GM12878 (cell line): ENCODE data around the gene LAMB1.

ENCODE experiments used
- CREM ChIP-seq: IDR thresholded peaks from 2 replicates; pipeline ENCODE4 v1.6.1; 2014; ENCODE audit warnings: antibody characterized with exemption, low read depth
- CTCF ChIP-seq, 3 experiments: IDR thresholded peaks in 2 of 3; conservative IDR thresholded peaks in 1 of 3; 2 replicates each; pipeline ENCODE4 v1.5.1; 2011; ENCODE audit warnings: low read depth in 3 of 3, low read length in 3 of 3, mild to moderate bottlenecking in 3 of 3, control low read depth in 2 of 3, moderate library complexity in 2 of 3, inconsistent platforms in 1 of 3, mixed read lengths in 1 of 3; ENCODE audit not compliant: control insufficient read depth in 2 of 3, insufficient read depth in 1 of 3; ENCODE audit errors: extremely low read depth in 1 of 3
- E2F4 ChIP-seq: IDR thresholded peaks from 2 replicates; pipeline ENCODE4 v1.6.1; 2012; ENCODE audit warnings: low read depth, low read length, improper control_type of control experiment
- EP300 ChIP-seq, 2 experiments: fragments of 150-350 bp in 1 of 2; IDR thresholded peaks; 2 replicates each; pipeline ENCODE4 v1.6.1; 2011 to 2012; ENCODE audit warnings: low read depth in 2 of 2, low read length in 2 of 2, borderline replicate concordance in 1 of 2, improper control_type of control experiment in 1 of 2, inconsistent platforms in 1 of 2; ENCODE audit not compliant: control insufficient read depth in 1 of 2
- KDM1A ChIP-seq: fragments of 200-600 bp; sonication (generic); IDR thresholded peaks from 2 replicates; pipeline ENCODE4 v1.6.1; 2016; ENCODE audit warnings: borderline replicate concordance
- NFXL1 ChIP-seq: fragments of 450-650 bp; IDR thresholded peaks from 2 replicates; pipeline ENCODE4 v1.6.1; 2017; ENCODE audit warnings: antibody characterized with exemption, mild to moderate bottlenecking, borderline replicate concordance
- POLR2A ChIP-seq: IDR thresholded peaks from 2 replicates; pipeline ENCODE4 v1.6.1; 2011; ENCODE audit warnings: low read depth, mild to moderate bottlenecking, low read length
- RELB ChIP-seq: fragments of 450-650 bp; IDR thresholded peaks from 2 replicates; pipeline ENCODE4 v1.6.1; 2017; ENCODE audit warnings: low read depth, mild to moderate bottlenecking, moderate library complexity
- ZNF274 ChIP-seq: IDR thresholded peaks from one replicate; pipeline ENCODE4 v1.8.0; 2011; ENCODE audit not compliant: insufficient read length, insufficient read depth
- ZNF384 ChIP-seq: IDR thresholded peaks from 2 replicates; pipeline ENCODE4 v1.6.1; 2012; ENCODE audit warnings: low read depth, mild to moderate bottlenecking, low read length, improper control_type of control experiment, borderline replicate concordance

GRCh38 chr7:107879400-107880035, 123.4 kb downstream of the LAMB1 start:
- TF ChIP-seq E2F4 (no peak), CTCF (IDR thresholded peaks at IDR 0.05 in 2 of 3, conservative IDR thresholded peaks at IDR 0.05 in 1 of 3; ENCODE audit: control insufficient read depth in 2 of 3, extremely low read depth in 1 of 3, insufficient read depth in 1 of 3, low read depth in 3 of 3, low read length in 3 of 3) (peak; percentile 70 to 78 (median 77)), ZNF274 (no peak), NFXL1 (no peak), ZNF384 (no peak), EP300 (IDR thresholded peaks at IDR 0.05; ENCODE audit: borderline replicate concordance in 1 of 2, control insufficient read depth in 1 of 2, low read depth in 2 of 2, low read length in 2 of 2) (no peak), RELB (no peak), POLR2A (no peak), KDM1A (no peak), CREM (no peak)
